Measurements from ENCODE around the gene EP400.

EP400 gene

GRCh38 chr12:131911851-131912477 is 37.8 kb upstream of the EP400 start:
- no peak for FAIRE-seq

GRCh38 chr12:131912518-131913274 is 37.0 kb upstream of the EP400 start:
- FAIRE-seq, result no peak

DNA sequence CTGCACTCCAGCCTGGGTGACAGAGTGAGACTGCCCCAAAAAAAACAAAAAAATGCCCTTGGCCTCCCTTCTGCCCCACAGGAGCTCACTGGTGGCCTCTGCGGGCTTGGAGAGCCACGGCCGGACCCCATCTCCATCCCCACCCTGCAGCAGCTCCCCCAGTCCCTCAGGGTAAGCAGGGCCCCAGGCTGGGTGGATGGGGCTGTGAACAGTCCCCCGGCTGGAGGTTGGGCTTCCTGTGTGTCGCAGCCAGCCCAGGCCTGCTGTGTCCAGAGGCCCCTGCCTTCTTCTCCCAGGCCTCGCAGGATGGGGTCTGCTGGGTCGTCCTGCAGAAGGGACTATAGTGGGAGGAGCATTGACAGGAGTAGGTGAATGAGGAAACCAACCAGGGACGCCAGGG is 36.1 kb upstream of the EP400 start:
- FAIRE-seq, result no peak

DNA sequence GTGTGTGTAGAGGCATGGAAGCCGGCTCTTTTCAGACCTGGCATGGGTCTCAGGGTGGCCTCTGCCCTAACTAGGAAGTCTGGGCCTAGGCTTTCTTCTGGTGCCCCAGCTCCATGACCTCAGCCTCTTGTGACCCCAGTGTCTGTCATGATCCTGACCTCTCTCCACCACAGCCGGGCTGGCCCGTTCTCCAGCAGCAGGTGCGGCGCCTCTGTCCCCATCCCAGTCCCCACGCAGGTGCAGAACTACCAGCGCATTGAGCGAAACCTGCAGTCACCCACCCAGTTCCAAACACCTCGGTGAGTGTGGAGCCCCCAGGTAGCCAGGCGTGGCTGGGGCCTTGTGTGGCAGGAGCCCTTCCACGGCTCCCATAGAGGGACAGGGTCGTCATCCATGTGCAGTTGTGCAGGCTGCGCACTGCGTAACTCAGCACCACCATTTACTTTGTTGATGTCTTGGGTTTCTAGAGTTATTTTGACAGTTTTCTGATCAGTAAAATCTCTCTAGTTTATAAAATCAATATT is 35.5 kb upstream of the EP400 start:
- no peak for FAIRE-seq

DNA sequence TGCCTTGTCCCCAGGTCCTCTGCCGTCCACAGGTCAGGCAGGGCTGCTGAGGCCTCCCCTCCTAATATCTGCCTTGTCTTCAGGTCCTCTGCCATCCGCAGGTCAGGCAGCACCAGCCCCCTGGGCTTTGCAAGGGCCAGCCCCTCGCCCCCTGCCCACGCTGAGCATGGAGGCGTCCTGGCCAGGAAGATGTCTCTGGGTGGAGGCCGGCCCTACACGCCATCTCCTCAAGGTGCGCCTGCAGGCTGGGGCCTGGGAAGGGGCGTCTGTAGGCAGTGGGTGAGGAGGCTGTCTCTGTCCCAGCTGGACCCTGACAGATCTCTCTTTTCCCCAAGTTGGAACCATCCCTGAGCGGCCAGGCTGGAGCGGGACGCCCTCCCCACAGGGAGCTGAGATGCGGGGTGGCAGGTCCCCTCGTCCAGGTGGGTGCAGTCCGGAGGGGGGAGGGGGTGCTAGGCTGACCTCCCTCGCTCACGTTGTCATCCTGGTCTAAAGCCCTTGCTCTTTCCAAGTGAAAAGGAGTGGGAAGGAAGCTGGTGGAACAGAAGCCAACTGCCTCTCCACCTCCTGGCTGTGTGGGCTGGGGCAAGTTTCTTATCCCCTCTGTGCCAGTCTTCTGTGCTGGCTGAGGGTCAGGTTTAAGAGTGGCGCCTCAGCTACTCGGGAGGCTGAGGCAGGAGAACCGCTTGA is 34.6 kb upstream of the EP400 start:
- FAIRE-seq, result no peak

DNA sequence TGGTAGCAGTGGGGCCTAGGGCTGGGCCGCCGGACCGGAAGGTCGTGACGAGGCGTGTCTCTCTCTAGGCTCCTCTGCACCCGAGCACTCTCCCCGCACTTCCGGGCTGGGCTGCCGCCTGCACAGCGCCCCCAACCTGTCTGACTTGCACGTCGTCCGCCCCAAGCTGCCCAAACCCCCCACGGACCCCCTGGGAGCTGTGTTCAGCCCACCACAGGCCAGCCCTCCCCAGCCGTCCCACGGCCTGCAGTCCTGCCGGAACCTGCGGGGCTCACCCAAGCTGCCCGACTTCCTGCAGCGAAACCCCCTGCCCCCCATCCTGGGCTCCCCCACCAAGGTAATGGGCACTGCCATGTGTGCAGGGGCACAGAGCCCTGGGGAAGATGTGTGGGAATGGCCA is 33.9 kb upstream of the EP400 start:
- FAIRE-seq, result no peak

- FAIRE-seq, result no peak
Measured at GRCh38 chr12:131916306-131917138, 33.2 kb upstream of the EP400 start.

DNA sequence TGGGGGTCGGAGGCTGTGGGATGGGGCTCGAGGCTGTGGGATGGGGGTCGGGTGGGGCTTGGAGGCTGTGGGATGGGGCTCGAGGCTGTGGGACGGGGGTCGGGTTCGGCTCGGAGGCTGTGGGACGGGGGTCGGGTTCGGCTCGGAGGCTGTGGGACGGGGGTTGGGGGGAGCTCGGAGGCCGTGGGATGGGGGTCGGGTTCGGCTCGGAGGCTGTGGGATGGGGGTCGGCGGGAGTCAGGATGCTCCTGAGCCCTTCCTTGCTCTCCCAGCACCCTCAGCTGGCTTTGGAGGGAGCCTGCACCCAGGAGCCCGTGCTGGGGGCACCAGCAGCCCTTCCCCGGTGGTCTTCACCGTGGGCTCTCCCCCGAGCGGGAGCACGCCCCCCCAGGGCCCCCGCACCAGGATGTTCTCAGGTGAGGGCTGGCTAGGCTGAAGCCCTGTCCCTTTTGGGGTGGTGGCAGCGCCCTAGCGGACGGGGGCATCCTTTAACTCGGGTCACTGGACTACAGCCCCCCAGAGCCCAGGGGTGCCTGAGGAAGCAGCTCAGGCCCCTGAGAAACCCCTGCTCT is 32.5 kb upstream of the EP400 start:
- no peak for FAIRE-seq

DNA sequence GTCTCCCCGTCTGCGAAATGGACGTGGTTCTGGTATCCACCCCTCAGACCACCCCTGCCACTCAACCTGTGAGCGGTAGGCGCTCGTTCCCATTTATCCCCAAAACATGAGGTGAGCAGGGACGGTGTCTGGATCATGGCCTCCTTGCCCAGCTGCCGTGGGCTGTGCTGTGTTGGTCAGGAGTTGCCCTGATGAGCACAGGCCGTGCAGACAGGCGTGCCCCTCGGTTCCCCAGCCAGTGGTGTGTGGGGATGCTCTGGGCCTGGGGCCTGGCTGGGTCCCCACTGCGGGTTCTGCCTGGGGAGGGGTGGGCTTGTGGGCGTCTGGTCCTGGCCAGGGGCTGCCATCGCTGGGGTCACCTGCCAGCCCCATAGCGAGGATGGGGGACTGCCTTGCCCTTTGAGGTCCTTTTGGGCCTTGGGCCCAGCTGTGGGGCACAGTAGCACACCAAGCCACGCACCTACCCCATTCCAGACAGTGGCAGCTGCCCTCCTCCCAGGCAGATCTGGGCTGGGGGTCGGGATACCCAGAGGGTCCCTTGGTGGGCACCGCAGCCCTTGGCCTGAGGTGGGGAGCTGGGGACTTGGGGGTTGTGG is 31.9 kb upstream of the EP400 start:
- FAIRE-seq, result no peak

DNA sequence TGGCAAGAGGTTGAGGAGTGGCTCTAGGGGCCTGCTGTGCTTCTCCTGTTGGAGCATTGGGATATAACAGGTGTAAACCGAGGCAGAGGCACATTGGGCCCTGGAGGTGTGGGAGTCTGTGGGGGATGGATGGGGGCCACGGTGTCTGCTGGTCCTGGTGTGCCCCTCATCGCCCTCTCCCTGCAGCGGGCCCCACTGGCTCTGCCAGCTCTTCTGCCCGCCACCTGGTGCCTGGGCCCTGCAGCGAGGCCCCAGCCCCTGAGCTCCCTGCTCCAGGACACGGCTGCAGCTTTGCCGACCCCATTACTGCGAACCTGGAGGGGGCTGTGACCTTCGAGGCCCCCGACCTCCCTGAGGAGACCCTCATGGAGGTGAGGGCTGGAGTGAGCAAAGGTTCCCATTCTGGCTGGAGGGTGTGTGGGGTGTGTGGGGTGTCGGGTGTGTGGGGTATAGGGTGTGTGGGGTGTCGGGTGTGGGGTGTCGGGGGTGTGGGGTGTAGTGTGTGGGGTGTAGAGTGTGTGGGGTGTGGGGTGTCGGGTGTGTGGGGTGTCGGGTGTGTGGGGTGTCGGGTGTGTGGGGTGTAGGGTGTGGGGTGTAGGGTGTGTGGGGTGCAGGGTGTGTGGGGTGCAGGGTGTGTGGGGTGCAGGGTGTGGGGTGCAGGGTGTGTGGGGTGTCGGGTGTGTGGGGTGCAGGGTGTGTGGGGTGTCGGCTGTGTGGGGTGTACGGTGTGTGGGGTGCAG is 31.3 kb upstream of the EP400 start:
- no peak for FAIRE-seq

DNA sequence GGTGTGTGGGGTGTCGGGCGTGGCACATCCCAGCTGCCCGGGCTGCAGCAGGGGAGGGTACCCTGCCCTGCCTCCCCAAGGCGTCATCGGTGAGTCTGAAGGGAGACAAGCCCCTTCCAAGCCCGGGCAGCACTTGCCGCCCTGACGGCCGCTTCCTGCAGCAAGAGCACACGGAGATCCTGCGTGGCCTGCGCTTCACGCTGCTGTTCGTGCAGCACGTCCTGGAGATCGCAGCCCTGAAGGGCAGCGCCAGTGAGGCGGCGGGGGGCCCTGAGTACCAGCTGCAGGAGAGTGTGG is 30.7 kb upstream of the EP400 start:
- FAIRE-seq, result no peak

DNA sequence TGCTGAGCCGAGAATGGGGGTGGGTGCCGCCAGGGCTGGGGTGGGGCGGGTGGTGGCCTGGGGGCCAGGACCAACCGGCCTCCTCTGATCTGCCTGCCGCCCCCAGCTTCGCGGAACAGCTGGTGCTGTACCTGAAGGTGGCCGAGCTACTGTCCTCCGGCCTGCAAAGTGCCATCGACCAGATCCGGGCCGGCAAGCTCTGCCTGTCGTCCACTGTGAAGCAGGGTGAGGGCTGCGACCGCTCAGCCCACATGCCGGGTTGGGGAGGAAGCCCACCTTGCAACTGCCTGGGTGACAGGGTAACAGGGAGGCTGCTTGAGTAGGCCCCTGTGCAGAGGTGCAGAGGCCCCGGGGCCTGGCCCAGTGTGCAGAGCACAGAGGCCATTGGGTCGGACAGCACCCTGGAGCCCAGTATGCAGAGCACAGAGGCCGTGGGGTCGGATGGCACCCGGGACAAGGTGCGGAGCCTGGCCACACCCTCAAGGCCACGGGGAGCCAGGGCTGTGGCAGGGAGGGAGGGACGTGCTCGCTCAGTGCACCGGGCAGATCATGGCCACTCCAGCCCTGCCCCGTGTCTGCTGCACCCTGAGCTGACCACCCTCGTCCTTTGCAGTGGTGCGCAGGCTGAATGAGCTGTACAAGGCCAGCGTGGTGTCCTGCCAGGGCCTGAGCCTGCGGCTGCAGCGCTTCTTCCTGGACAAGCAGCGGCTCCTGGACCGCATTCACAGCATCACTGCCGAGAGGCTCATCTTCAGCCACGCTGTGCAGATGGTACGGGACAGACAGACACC is 30.2 kb upstream of the EP400 start:
- no peak for FAIRE-seq

DNA sequence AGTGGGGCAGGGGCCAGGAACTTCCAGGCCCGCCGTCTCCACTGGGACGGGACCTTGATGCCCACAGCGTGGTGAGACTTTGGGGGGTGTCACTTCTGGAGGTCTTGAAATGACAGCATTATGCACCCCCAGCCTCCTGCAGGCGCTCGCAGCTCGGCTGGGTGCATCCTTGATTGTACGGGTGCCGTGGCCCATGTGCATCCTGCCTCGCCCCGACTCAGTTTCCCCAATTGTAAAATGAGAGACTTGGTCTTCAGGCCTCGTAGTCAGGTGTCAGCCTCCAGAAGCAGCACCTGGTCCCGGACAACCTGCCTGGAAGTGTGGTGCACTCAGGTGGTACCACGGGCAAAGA is 29.6 kb upstream of the EP400 start:
- FAIRE-seq, result no peak

- no peak for FAIRE-seq
Measured at GRCh38 chr12:131920902-131921840, 28.6 kb upstream of the EP400 start.

GRCh38 chr12:131921866-131922769 is 27.6 kb upstream of the EP400 start:
- FAIRE-seq, result no peak

GRCh38 chr12:131922772-131923171 is 27.0 kb upstream of the EP400 start:
- no peak for FAIRE-seq

GRCh38 chr12:131923260-131923659 is 26.5 kb upstream of the EP400 start:
- no peak for FAIRE-seq

All from colon (tissue), 2 donors.